A673 (cell line): ENCODE measurements around the gene PRG3.

Experiments used
- EZH2 ChIP-seq: fragments of 200-600 bp; sonication (generic); IDR thresholded peaks from 2 replicates; pipeline ENCODE4 v1.6.1; 2017; ENCODE audit warnings: borderline replicate concordance, low read depth, mild to moderate bottlenecking, mixed read lengths, antibody characterized with exemption, low read length; ENCODE audit not compliant: poor library complexity, severe bottlenecking
- TF ChIP-seq, protein P1 (sequence below): fragments of 300-800, 200-600 bp; sonication (generic); conservative IDR thresholded peaks from 2 replicates; pipeline ENCODE4 v1.5.1; 2017; ENCODE audit warnings: low read depth, mild to moderate bottlenecking, antibody characterized with exemption, low read length, moderate library complexity, mixed read lengths

DNA sequence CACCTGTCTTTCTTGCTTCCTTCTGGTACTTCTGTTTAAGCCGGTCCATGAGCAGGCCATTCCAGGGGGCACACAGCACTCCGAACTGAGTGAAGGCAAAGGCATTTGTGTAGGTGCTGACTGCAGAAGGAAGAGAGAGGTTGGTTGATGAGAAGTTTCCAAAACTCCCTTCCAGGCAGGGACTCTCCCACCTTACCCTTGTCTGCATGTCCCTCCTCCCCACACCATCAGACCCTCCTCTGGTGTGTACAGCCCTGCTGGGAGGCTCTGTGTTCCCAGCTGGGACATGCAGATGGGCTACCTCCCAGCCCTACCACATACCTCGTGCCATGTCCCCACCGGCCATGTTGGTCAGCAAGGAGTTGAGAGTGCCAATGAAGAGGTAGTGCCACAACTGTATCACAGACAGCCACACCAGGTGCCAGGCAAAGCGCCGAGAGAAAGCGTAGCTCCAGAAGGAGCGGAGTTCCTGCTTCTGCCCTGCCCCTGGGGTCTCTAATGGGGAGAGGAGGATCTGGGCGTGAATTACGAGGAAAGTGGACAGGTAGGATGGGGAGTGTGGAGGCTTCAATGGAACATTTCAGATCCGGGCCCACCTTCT, 33.8 kb upstream of the PRG3 start:
- TF ChIP-seq, protein P1, sequence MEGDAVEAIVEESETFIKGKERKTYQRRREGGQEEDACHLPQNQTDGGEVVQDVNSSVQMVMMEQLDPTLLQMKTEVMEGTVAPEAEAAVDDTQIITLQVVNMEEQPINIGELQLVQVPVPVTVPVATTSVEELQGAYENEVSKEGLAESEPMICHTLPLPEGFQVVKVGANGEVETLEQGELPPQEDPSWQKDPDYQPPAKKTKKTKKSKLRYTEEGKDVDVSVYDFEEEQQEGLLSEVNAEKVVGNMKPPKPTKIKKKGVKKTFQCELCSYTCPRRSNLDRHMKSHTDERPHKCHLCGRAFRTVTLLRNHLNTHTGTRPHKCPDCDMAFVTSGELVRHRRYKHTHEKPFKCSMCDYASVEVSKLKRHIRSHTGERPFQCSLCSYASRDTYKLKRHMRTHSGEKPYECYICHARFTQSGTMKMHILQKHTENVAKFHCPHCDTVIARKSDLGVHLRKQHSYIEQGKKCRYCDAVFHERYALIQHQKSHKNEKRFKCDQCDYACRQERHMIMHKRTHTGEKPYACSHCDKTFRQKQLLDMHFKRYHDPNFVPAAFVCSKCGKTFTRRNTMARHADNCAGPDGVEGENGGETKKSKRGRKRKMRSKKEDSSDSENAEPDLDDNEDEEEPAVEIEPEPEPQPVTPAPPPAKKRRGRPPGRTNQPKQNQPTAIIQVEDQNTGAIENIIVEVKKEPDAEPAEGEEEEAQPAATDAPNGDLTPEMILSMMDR: no peak
- TF ChIP-seq EZH2: no peak
